ENCODE data around the gene GDI1. TPM values are rescaled to one million over a fixed set of nuclear protein-coding genes. Genes with fewer than 3 reads are reported as not detected.

GDI1 gene
- total RNA-seq, 1 experiment from 2014 or later: 96.1 TPM

GRCh38 chrX:154434394-154435168 lies 2.4 kb upstream of the GDI1 start:
- Histone ChIP-seq H3F3A (ENCODE audit: low read length, unreplicated experiment) (no peaks in the 10 kb centered on the region), H3K9me2 (replicated peaks; ENCODE audit: low read length) (no peaks in the 10 kb centered on the region), H3K27me3 (ENCODE audit: low read length) (no peaks in the 10 kb centered on the region), H3K9ac (ENCODE audit: low read length) (no peak overlapping the region), H3K4me1 (ENCODE audit: insufficient read depth, low read length) (peaks cover 27% of the 10 kb centered on the region), H3K4me2 (ENCODE audit: low read length) (no peak overlapping the region), H3K4me3 (ENCODE audit: low read length) (no peak overlapping the region), H4K20me1 (ENCODE audit: low read length) (peaks cover 11% of the 10 kb centered on the region), H2AFZ (ENCODE audit: low read length) (no peak overlapping the region), H3K27ac (ENCODE audit: low read length) (no peak overlapping the region), H3K36me3 (ENCODE audit: low read depth, low read length) (no peaks in the 10 kb centered on the region; the same call in 1 of the 2 replicates), H3K79me2 (ENCODE audit: low read length) (peaks cover 42% of the 10 kb centered on the region), H3K9me3 (ENCODE audit: low read length) (no peaks in the 10 kb centered on the region)
- DNase-seq (no peak), ATAC-seq (no peak)
- TF ChIP-seq CTCF (conservative IDR thresholded peaks at IDR 0.05; ENCODE audit: low read depth, low read length) (no peak), EZH2phosphoT487 (IDR thresholded peaks at IDR 0.05; ENCODE audit: borderline replicate concordance, low read length) (no peak), EZH2 (IDR thresholded peaks at IDR 0.05; ENCODE audit: low read length, unreplicated experiment) (no peak)
- no TSS peak for BruUV-seq (replicated peaks)
- intact Hi-C loops (cut with micrococcal nuclease): no loop called here
- ChIA-PET POLR2A (ENCODE audit: unreplicated experiment) (no interaction called here), CTCF (no interaction called here)

DNA sequence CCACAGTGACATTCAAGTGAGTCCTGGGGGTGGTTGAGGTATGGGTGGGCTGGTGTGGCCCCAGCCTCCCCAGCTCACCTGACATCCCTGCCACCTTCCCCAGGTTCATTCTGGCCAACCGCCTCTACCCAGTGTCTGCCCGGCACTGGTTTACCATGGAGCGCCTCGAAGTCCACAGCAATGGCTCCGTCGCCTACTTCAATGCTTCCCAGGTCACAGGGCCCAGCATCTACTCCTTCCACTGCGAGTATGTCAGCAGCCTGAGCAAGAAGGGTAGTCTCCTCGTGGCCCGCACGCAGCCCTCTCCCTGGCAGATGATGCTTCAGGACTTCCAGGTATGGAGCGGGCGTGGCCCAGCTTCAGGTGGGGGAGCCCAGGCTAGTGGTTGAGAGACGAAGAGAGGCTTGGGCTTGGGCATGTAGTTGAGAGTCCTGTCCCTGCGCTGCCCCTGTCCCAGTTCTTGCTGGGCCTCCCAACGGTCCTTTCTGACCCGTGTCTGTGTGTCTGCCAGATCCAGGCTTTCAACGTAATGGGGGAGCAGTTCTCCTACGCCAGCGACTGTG lies 1.7 kb upstream of the GDI1 start:
- Histone ChIP-seq H2AFZ (ENCODE audit: low read length) (no peak overlapping the region), H3K27me3 (ENCODE audit: low read length) (no peaks in the 10 kb centered on the region), H3K4me1 (ENCODE audit: insufficient read depth, low read length) (peaks cover 22% of the 10 kb centered on the region), H3F3A (ENCODE audit: low read length, unreplicated experiment) (no peaks in the 10 kb centered on the region), H3K9ac (ENCODE audit: low read length) (no peak overlapping the region), H3K9me2 (replicated peaks; ENCODE audit: low read length) (no peaks in the 10 kb centered on the region), H3K4me3 (ENCODE audit: low read length) (no peak overlapping the region), H3K4me2 (ENCODE audit: low read length) (no peak overlapping the region), H3K9me3 (ENCODE audit: low read length) (no peaks in the 10 kb centered on the region), H3K27ac (ENCODE audit: low read length) (no peak overlapping the region), H4K20me1 (ENCODE audit: low read length) (peaks cover 11% of the 10 kb centered on the region), H3K36me3 (ENCODE audit: low read depth, low read length) (no peaks in the 10 kb centered on the region; the same call in 1 of the 2 replicates), H3K79me2 (ENCODE audit: low read length) (peaks cover 42% of the 10 kb centered on the region)
- BruUV-seq (replicated peaks): no TSS peak
- ATAC-seq: no peak
- TF ChIP-seq EZH2 (IDR thresholded peaks at IDR 0.05; ENCODE audit: low read length, unreplicated experiment): no peak
- no peak for TF ChIP-seq CTCF (conservative IDR thresholded peaks at IDR 0.05; ENCODE audit: low read depth, low read length)
- no peak for TF ChIP-seq EZH2phosphoT487 (IDR thresholded peaks at IDR 0.05; ENCODE audit: borderline replicate concordance, low read length)
- POLR2A ChIA-PET (ENCODE audit: unreplicated experiment): no interaction called here
- CTCF ChIA-PET: no interaction called here
- intact Hi-C loops (cut with micrococcal nuclease): no loop called here
- DNase-seq: no peak

All from PC-3 (cell line).